SK-N-MC (cell line): ENCODE measurements around the gene SH3PXD2A.

Source experiments
- EZH2 ChIP-seq: fragments of 200-600 bp; sonication (generic); IDR thresholded peaks from one replicate; pipeline ENCODE4 v1.6.1; 2017; ENCODE audit warnings: antibody characterized with exemption
- FOXP2 ChIP-seq: optimal IDR thresholded peaks from 2 replicates; pipeline ENCODE3; 2011; ENCODE audit warnings: mild to moderate bottlenecking, moderate library complexity; ENCODE audit not compliant: insufficient read depth; ENCODE audit errors: extremely low read length, control extremely low read depth
- POLR2AphosphoS5 ChIP-seq: IDR thresholded peaks from 2 replicates; pipeline ENCODE4 v1.6.1; 2012; ENCODE audit warnings: mild to moderate bottlenecking, low read depth, low read length, borderline replicate concordance

- TF ChIP-seq EZH2, result no peak
- TF ChIP-seq POLR2AphosphoS5, result no peak
- no peak for TF ChIP-seq FOXP2
Observed at GRCh38 chr10:103627893-103628292, 227.5 kb downstream of the SH3PXD2A start.
